NCI-H146 (cell line): Measurements from ENCODE around the gene PSMB2.

Experiments used
- DNase-seq: peaks from one replicate; lab custom pipeline; 2025; lab: John Stamatoyannopoulos, UW

Gene PSMB2

GRCh38 chr1:35572296-35572695, 69.0 kb downstream of the PSMB2 start:
- no peak for DNase-seq

GRCh38 chr1:35571263-35571662, 70.1 kb downstream of the PSMB2 start:
- no peak for DNase-seq

DNA sequence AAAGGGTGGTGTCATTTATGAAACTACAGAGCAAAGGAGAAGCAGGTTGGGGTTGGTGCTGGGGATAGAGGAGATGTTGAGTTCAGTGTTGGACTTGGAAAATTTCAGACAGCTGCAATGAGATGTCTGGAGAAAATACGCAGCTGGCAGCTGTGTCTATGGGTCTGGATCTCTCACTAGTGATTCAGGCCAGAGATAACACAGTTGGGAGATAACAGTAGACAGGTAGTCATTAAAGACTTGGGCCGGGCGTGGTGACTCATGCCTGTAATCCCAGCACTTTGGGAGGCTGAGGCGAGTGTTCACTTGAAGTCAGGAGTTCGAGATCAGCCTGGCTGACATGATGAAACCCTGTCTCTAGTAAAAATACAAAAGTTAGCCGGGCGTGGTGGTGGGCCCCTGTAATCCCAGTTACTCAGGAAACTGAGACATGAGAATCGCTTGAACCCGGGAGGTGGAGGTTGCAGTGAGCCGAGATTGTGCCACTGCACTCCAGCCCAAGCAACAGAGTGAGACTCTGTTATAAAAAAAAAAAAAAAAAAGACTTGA, 70.7 kb downstream of the PSMB2 start:
- DNase-seq = no peak

DNA sequence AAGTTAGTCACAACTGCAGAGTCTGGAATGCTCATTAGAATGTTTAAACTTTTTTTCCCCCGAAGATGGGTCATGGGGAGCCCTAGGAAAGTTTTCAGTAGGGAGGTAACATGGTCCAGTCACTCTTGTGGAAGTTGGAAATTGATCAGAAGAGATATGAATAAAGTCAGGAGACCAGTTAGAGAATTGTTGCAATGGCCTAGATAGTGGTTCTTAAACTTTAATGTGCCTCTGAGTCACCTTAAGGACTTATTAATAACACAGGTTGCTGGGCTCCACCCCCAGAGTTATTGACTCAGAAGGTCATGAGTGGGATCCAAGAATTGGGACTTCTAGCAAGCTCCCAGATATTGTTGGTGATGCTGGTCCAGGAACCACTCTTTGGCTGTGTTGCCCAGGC, 71.4 kb downstream of the PSMB2 start:
- no peak for DNase-seq

DNA sequence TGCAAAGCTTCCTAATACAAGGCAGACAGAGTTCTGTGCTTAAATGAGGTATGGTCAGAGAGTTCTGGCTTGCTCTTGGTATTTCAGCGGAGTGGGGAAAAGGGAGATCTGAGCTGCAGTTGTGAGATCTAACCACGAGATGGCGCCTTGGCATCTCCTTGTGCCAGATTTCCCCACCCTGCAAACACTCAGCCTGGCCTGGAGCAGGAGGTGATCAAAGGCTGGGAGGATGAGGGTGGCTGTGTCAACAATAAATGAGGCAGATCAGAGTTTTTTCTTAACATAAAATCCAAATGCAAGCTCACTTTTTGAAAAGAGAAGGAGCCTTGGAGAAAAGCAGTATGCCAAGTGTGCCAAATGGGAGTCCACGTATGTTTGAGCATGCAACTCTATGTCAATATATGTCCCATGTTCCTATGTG, 72.3 kb downstream of the PSMB2 start:
- DNase-seq = peak; percentile 37

- DNase-seq = no peak
Measured at GRCh38 chr1:35567947-35568558, 73.3 kb downstream of the PSMB2 start.

GRCh38 chr1:35565742-35566133, 75.6 kb downstream of the PSMB2 start:
- no peak for DNase-seq

GRCh38 chr1:35564884-35565741, 76.2 kb downstream of the PSMB2 start:
- no peak for DNase-seq

DNA sequence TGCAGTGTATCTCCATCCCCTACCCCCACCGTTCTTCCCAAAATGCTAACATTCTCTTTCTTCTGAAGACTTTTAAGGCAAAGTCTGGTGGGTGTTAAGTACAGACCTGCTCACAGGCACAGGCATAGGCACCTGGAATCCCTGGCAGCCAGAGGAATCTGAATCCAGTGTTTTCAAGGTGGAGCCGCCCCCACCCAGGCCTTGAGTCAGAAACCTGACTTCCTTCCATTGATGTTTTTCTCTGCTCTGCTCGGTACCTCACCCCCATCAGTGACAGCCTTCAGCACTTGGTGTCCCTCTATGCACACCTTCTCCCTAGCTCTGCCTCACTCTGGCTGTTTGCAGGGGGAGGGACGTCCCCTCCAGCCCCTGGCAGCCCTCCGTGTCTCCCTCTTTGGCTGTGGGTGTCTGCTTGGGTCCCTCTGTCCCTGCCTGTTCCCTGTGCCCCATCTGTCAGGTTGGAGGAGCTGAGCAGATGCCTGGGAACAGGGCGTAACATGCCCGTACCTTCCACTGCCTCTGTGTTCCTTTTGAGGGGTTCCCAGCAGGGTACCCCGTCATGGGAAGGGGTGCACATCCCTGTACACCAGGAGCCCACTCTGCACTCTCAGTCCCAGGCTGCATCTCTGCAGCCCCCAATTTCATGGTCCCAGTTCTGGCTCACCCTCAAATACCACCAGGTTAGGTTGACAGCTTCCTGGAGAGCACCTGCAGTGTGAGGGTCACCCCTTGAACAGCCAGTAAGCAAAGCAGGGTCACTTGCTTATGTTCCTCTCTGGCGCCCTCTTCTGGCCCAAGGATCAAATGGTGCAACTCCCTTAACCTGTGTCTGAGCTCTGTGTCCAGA, 77.1 kb downstream of the PSMB2 start:
- peak; percentile 61 for DNase-seq

- no peak for DNase-seq
Measured at GRCh38 chr1:35563166-35563565, 78.2 kb downstream of the PSMB2 start.

DNA sequence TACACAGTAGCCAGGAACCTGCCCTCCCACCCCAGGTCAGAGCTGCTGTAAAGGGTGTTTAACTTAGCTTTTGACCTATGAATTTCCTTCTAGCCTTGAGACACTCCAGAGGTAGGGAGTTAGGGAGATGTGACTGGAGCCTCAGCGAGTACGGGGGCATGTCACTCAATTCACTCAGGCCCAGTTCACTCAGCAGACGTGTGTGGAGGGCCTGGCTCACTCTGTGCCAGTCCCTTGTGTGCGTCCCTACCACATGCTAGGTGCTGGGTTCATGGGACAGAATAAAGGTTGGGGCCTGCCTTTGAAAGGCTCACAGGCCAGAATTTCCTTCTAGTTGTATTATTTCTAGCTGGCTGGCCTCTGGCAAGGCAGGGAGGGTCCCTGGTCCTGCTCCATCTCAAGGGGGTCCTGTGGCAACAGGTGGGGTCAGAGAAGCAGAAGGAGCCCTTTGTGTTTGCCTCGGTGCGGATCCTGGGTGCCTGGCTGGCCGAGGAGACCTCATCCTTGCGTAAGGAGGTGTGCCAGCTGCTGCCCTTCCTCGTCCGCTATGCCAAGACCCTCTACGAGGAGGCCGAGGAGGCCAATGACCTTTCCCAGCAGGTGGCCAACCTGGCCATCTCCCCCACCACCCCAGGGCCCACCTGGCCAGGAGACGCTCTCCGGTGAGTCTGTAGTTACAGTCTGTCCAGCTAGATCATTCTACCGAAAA, 79.2 kb downstream of the PSMB2 start:
- DNase-seq = no peak

- DNase-seq = no peak
Measured at GRCh38 chr1:35561297-35561971, 79.9 kb downstream of the PSMB2 start.

DNA sequence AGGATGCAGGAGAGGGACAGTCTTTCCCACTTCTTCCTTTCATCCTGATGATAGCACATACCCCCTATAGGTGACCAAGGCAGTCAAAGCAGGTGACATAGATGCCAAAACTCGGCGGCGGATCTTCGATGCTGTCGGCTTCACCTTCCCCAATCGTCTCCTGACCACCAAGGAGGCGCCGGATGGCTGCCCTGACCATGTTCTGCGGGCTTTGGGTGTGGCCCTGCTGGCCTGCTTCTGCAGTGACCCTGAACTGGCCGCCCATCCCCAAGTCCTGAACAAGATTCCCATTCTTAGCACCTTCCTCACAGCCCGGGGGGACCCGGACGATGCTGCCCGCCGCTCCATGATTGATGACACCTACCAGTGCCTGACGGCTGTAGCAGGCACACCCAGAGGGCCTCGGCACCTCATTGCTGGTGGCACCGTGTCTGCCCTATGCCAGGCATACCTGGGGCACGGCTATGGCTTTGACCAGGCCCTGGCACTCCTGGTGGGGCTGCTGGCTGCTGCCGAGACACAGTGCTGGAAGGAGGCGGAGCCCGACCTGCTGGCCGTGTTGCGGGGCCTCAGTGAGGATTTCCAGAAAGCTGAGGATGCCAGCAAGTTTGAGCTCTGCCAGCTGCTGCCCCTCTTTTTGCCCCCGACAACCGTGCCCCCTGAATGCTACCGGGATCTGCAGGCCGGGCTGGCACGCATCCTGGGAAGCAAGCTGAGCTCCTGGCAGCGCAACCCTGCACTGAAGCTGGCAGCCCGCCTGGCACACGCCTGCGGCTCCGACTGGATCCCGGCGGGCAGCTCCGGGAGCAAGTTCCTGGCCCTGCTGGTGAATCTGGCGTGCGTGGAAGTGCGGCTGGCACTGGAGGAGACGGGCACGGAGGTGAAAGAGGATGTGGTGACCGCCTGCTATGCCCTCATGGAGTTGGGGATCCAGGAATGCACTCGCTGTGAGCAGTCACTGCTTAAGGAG, 80.8 kb downstream of the PSMB2 start:
- no peak for DNase-seq

DNA sequence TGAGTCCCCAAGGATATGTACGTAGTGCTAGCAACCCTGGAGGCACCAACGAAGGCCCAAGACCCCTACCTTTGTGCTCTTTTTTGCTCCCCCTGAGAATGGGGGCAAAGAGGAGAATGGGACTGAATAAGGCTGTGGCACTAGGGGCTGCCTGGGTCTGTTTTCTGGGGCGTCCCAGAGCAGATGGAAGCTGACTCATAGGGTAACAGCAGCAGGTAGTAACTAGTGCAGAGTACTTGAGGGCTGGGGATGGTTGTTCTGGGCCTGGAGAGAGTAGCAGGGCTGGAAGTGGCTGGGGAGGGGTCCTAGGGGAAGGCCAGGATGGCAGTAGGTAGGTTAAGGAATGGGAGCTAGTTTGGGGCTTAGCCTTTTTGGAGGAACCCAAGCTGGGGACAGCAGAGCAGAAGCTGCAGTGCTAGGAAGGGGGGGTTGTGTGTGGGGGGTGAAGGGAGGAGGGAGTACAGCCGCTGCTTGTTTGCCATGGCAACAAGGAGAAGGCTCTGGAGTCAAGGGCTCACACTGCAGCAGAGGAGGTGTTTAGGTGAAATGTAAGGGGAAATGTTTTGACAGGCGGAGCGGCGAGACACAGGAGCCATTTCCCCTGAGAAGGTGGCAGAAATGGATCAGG, 81.9 kb downstream of the PSMB2 start:
- DNase-seq = no peak

GRCh38 chr1:35558374-35559316, 82.7 kb downstream of the PSMB2 start:
- DNase-seq = peak; percentile 9

- peak; percentile 96 for DNase-seq
Measured at GRCh38 chr1:35557611-35558373, 83.5 kb downstream of the PSMB2 start, which contains the start of gene NCDN. Gene NCDN, plus strand, starts transcription at chr1:35557799. Its CDS starts 392 bp downstream, at chr1:35558191.

DNA sequence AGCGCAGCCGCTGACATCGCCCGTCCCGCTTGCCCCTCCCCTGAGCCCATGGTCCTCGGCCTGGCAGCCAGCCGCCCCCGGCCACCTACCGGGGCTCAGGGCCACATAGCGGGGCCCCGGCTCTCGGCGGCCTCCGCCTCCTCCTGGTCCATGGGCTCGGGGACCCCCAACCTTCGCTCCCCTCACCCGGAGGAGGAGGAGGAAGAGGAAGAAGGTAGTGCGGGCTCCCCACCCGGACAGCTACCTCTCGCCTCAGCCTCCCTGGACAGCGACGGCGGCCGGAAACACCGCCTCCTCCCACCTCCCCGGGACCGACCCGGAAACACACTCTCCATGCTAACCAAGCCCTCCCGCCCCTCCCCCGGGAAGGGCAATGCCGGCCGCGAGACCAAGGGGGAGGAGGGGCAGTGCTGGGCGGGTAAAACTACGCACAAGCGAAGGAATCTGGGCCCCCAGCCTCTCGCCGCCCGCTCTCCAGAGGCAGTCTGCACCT, 84.2 kb downstream of the PSMB2 start, which contains the start of gene KIAA0319L:
Gene KIAA0319L, minus strand, starts transcription at position 286 of the 493 bp plus-strand sequence. CDS start 2,912 bp downstream, outside the sequence.
- peak; percentile 87 for DNase-seq
